Fibroblast of lung (primary cell): ENCODE measurements around the gene CKS2. TPM values are rescaled to one million over a fixed set of nuclear protein-coding genes. Genes with fewer than 3 reads are reported as not detected.

Experiments used
- DNase-seq, 2 donors: peaks; one replicate each; pipeline versions ENCODE4 v3.0.0 to v3.0.0-alpha.2; 2010; ENCODE audit warnings: low read depth in 2 of 2
- H2AFZ ChIP-seq: 2 replicates; pipeline ENCODE4 v1.5.1; 2012; ENCODE audit warnings: low read length, control low read depth, inconsistent platforms
- H3K27ac ChIP-seq: 2 replicates; pipeline ENCODE4 v1.5.1; 2011; ENCODE audit warnings: low read length, control low read depth; ENCODE audit not compliant: insufficient read depth
- H3K27me3 ChIP-seq: 2 replicates; pipeline ENCODE4 v1.5.1; 2011; ENCODE audit warnings: mild to moderate bottlenecking, low read length; ENCODE audit not compliant: control insufficient read depth, insufficient read depth
- H3K36me3 ChIP-seq: 2 replicates; pipeline ENCODE4 v1.5.1; 2011; ENCODE audit warnings: low read length; ENCODE audit not compliant: control insufficient read depth, insufficient read depth
- H3K4me1 ChIP-seq: 2 replicates; pipeline ENCODE4 v1.5.1; 2011; ENCODE audit warnings: low read length; ENCODE audit not compliant: control insufficient read depth, insufficient read depth; ENCODE audit errors: extremely low read depth
- H3K4me2 ChIP-seq: 2 replicates; pipeline ENCODE4 v1.5.1; 2011; ENCODE audit warnings: low read length, control low read depth; ENCODE audit not compliant: insufficient read depth; ENCODE audit errors: extremely low read depth
- H3K4me3 ChIP-seq, 4 experiments: fragments of 200-600 bp in 1 of 4; sonication (generic) in 1 of 4; replicated peaks in 1 of 4; 2 replicates each; pipeline ENCODE4 v1.5.1; 2011 to 2016; ENCODE audit warnings: low read length in 4 of 4, low read depth in 3 of 4, mild to moderate bottlenecking in 3 of 4, control low read depth in 2 of 4, inconsistent platforms in 1 of 4, mixed read lengths in 1 of 4; ENCODE audit not compliant: insufficient read depth in 1 of 4; ENCODE audit errors: control extremely low read depth in 1 of 4
- H3K79me2 ChIP-seq: 2 replicates; pipeline ENCODE4 v1.5.1; 2012; ENCODE audit warnings: mild to moderate bottlenecking, low read length, inconsistent platforms; ENCODE audit not compliant: control insufficient read depth, insufficient read depth
- H3K9ac ChIP-seq: 2 replicates; pipeline ENCODE4 v1.5.1; 2011; ENCODE audit warnings: mild to moderate bottlenecking, low read length, control low read depth; ENCODE audit not compliant: insufficient read depth
- H3K9me3 ChIP-seq: 2 replicates; pipeline ENCODE4 v1.5.1; 2012; ENCODE audit warnings: low read depth, low read length; ENCODE audit not compliant: control insufficient read depth, insufficient read depth
- H4K20me1 ChIP-seq: 2 replicates; pipeline ENCODE4 v1.5.1; 2011; ENCODE audit warnings: low read length; ENCODE audit not compliant: control insufficient read depth, insufficient read depth; ENCODE audit errors: extremely low read depth
- CTCF ChIP-seq, 2 donors: IDR thresholded peaks in 1 of 2; conservative IDR thresholded peaks in 1 of 2; 1 replicate in 1 of 2; 2 replicates in 1 of 2; pipeline ENCODE4 v1.5.1; 2011 to 2012; ENCODE audit warnings: low read length in 2 of 2, control low read depth in 1 of 2, inconsistent platforms in 1 of 2, low read depth in 1 of 2, mild to moderate bottlenecking in 1 of 2
- EZH2 ChIP-seq: IDR thresholded peaks from 2 replicates; pipeline ENCODE4 v1.5.1; 2012; ENCODE audit warnings: low read length, control low read depth, mild to moderate bottlenecking; ENCODE audit errors: missing control alignments
- polyA plus RNA-seq, 2 donors: library from polyadenylated mRNA; depleted of rRNA in 1 of 2; stranded (reverse) in 1 of 2; unstranded in 1 of 2; fragments of >200 nt; gene quantifications; 2 replicates each; pipeline ENCODE4 v1.2.1, GENCODE V29; 2011 to 2012; ENCODE audit warnings: missing spikeins in 1 of 2
- total RNA-seq: library from RNA; depleted of rRNA; stranded (reverse); fragments of >200 nt; gene quantifications from 2 replicates; pipeline ENCODE4 v1.2.1, GENCODE V29; 2014

CKS2 gene
- total and polyA plus RNA-seq, 2 donors (not counting 1 experiment from before 2014, with no cell fraction given): 69.7 to 101 TPM

DNA sequence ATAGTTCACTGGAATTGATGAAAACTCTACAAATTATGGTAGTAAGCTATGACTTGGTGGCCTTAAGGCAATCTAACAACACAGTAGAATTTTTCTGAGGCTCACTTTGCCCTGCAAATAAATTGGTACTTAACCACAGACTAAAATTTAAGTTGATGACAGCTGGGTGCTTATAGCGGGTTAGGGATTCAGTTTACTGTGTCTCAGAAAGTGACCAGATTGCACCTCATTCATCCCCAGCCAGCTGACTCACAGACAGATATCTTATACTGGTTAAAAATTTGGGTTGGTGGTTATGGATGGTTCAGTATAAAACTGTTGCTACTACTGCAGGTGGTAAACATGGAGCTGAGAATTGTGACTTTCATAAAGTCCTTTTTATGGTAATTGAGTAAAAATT, 2.8 kb downstream of the CKS2 start:
- no peak overlapping the region for H2AFZ ChIP-seq
- H3K4me1 ChIP-seq: peaks cover 14% of the 10 kb centered on the region
- peak overlapping the region; percentile 84 to 97 (median 88) for H3K4me3 ChIP-seq
- H3K9ac ChIP-seq: no peak overlapping the region
- peaks cover 66% of the 10 kb centered on the region for H3K79me2 ChIP-seq
- DNase-seq: peak in 1 of 2 donors; percentile 39
- H3K4me2 ChIP-seq: peak overlapping the region; percentile 92
- H3K27ac ChIP-seq: peak overlapping the region; percentile 46
- H3K27me3 ChIP-seq: no peaks in the 10 kb centered on the region
- H4K20me1 ChIP-seq: no peaks in the 10 kb centered on the region
- no peaks in the 10 kb centered on the region for H3K9me3 ChIP-seq
- H3K36me3 ChIP-seq: peaks cover 2% of the 10 kb centered on the region
- no peak for TF ChIP-seq CTCF (conservative IDR thresholded peaks at IDR 0.05 in 1 of 2, IDR thresholded peaks at IDR 0.05 in 1 of 2; ENCODE audit: low read depth in 1 of 2, low read length in 2 of 2)
- no peak for TF ChIP-seq EZH2

DNA sequence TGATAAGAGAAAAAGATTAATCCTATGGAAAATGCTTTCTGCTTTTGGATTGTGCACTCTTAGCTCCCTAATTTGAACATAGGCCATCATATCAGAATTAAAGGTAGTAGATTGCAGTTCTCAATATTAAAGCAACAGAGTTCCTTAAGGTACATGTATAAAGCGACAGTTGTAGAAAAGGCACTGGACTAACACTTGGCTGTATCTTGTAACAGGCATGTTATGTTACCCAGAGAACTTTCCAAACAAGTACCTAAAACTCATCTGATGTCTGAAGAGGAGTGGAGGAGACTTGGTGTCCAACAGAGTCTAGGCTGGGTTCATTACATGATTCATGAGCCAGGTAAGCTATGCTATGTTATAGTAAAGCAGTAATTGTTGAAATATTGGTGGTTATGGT, 4.0 kb downstream of the CKS2 start:
- H3K4me1 ChIP-seq: peaks cover 11% of the 10 kb centered on the region
- H3K4me2 ChIP-seq: peak overlapping the region; percentile 92
- H3K9ac ChIP-seq: no peak overlapping the region
- H4K20me1 ChIP-seq: no peaks in the 10 kb centered on the region
- H3K27ac ChIP-seq: peak overlapping the region; percentile 46
- H3K79me2 ChIP-seq: peaks cover 70% of the 10 kb centered on the region
- H3K36me3 ChIP-seq: peaks cover 2% of the 10 kb centered on the region
- no peak for DNase-seq
- no peak for TF ChIP-seq EZH2
- TF ChIP-seq CTCF (conservative IDR thresholded peaks at IDR 0.05 in 1 of 2, IDR thresholded peaks at IDR 0.05 in 1 of 2; ENCODE audit: low read depth in 1 of 2, low read length in 2 of 2): no peak
- H3K4me3 ChIP-seq: peak overlapping the region; percentile 84 to 97 (median 88)
- no peaks in the 10 kb centered on the region for H3K9me3 ChIP-seq
- H3K27me3 ChIP-seq: no peaks in the 10 kb centered on the region
- H2AFZ ChIP-seq: no peak overlapping the region

DNA sequence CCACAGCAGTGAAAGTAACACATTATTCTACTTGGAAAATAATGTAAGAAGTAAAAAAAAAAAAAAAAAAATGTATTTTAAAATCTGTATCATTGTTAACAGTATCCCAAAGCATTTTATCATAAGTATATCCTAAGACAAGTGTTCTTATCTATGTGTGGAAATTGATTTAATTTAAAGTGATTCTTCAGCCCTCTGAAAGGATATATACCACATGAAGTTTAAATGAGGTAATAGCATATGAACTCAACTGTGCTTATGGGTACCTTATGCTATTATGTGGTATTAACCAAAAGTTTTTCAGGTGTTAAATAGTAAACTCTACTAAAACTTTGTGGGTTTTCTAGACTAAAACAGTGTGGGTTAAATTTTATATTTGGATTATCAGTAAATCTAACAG, 4.5 kb downstream of the CKS2 start:
- Histone ChIP-seq H3K36me3 (peaks cover 2% of the 10 kb centered on the region), H3K27me3 (no peaks in the 10 kb centered on the region), H3K79me2 (peaks cover 74% of the 10 kb centered on the region), H3K4me2 (no peak overlapping the region), H2AFZ (no peak overlapping the region), H3K27ac (peak overlapping the region; percentile 30), H3K4me1 (peaks cover 11% of the 10 kb centered on the region), H3K9ac (no peak overlapping the region), H4K20me1 (no peaks in the 10 kb centered on the region), H3K9me3 (no peaks in the 10 kb centered on the region), H3K4me3 (no peak overlapping the region)
- no peak for DNase-seq
- TF ChIP-seq CTCF (conservative IDR thresholded peaks at IDR 0.05 in 1 of 2, IDR thresholded peaks at IDR 0.05 in 1 of 2; ENCODE audit: low read depth in 1 of 2, low read length in 2 of 2) (no peak), EZH2 (no peak)
